T1000 (cell line): ENCODE data around the gene SARS1.
A peak's percentile ranks its signal among the peaks of the same experiment; 100 is the strongest.

Source experiments
- DNase-seq: peaks from one replicate; lab custom pipeline; 2025; ENCODE audit warnings: mixed read lengths; lab: John Stamatoyannopoulos, UW

Gene SARS1

DNA sequence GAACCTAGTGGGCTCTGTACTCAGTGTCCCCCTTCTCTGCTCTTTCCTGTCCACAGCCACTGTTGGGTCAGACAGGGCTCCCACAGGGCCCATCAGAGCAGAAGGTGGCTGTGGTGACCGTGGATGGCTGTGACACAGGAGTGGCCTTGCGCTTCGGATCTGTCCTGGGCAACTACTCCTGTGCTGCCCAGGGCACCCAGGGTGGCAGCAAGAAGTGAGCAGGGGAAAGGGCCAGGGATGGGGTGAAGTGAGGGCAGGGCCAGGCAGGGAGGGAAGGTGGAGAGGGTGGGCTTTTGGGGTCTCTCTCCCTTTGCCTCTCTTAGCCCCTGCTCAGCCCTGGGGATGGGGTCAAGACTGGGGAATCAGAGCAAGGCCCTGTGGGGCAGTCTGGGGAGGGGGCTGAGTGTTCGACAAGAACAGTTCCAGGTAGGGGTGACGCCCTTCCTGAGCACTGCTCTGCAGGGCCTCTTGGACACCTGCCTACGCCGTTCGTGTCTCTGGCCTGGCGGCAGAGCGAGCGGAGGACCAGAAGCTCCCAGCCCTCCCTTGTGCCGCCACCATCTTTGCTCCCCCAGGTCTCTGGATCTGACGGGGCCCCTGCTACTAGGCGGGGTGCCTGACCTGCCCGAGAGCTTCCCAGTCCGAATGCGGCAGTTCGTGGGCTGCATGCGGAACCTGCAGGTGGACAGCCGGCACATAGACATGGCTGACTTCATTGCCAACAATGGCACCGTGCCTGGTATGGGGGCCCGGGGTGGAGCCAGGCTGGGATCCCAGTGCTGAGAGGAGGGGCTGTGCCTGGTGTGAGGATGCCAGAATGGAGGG, 48.7 kb downstream of the SARS1 start:
- DNase-seq, result no peak

- no peak for DNase-seq
Observed at GRCh38 chr1:109263234-109263596, 49.5 kb downstream of the SARS1 start.

DNA sequence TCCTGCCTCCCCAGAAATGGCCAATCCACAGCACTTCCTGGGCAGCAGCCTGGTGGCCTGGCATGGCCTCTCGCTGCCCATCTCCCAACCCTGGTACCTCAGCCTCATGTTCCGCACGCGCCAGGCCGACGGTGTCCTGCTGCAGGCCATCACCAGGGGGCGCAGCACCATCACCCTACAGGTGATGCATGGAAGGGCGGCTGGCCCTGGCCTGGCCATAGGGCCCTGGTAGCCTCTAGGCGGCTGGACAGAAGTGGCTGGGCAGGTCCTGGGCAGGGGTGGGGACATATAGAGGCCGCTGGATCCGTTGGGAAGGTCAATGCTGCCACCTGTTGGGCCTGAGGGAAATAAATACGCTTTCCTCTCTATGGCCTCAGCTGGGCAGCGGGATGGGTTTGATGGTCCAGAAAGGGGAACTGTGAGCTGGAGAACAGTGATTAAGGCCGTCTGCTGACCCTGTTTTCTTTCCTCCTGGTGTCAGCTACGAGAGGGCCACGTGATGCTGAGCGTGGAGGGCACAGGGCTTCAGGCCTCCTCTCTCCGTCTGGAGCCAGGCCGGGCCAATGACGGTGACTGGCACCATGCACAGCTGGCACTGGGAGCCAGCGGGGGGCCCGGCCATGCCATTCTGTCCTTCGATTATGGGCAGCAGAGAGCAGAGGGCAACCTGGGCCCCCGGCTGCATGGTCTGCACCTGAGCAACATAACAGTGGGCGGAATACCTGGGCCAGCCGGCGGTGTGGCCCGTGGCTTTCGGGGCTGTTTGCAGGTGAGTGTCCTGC, 50.1 kb downstream of the SARS1 start:
- peak; percentile 61 for DNase-seq

DNA sequence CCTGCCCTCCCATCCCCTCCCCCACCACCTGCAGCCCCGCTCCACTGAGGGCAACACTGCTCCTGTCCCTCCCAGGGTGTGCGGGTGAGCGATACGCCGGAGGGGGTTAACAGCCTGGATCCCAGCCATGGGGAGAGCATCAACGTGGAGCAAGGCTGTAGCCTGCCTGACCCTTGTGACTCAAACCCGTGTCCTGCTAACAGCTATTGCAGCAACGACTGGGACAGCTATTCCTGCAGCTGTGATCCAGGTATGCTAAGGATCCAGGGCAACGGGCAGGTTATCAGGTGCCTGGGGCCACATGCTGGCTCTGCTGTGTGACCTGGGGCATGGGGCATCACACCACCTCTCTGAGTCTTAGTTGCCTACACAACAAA, 50.6 kb downstream of the SARS1 start:
- no peak for DNase-seq

GRCh38 chr1:109265016-109265415, 51.3 kb downstream of the SARS1 start:
- DNase-seq, result no peak

GRCh38 chr1:109265741-109266330, 52.1 kb downstream of the SARS1 start:
- DNase-seq, result no peak

DNA sequence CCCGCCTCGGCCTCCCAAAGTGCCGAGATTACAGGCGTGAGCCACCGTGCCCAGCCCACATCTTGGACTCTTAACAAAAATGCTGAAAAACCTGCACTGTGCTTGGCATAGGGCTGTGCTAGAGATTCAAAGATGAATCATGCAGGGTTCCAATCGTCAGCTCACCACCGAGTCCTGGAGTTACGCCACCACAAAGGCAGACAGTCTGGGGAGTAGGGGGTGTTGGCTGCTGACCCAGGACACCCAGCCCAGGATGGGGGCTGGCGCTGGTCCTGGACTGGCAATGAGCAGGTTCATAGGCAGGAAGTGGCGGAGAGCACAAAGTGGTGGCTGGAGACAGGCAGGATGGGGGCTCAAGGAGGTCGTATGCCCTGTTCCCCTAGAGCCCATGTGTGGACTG, 53.2 kb downstream of the SARS1 start:
- no peak for DNase-seq

DNA sequence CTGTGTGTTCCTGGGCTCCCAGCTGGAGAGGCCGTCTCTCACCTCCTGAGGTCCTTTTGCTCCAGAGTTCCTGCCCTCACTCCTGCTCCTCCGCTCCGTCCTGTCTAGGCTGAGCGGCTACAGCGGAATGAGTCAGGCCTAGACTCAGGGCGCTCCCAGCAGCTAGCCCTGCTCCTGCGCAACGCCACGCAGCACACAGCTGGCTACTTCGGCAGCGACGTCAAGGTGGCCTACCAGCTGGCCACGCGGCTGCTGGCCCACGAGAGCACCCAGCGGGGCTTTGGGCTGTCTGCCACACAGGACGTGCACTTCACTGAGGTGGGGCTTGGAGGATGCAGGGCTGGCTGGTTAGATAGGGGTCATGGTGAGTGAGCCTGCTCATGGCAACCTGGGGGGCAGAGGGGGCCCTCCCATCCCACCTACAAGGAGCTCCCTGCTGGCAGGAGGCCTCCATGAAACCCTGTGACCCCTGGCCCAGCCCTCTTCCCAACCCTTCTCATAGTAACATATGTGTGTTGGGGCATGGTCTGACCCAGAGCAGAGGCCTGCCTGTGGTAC, 54.1 kb downstream of the SARS1 start:
- DNase-seq, result no peak

DNA sequence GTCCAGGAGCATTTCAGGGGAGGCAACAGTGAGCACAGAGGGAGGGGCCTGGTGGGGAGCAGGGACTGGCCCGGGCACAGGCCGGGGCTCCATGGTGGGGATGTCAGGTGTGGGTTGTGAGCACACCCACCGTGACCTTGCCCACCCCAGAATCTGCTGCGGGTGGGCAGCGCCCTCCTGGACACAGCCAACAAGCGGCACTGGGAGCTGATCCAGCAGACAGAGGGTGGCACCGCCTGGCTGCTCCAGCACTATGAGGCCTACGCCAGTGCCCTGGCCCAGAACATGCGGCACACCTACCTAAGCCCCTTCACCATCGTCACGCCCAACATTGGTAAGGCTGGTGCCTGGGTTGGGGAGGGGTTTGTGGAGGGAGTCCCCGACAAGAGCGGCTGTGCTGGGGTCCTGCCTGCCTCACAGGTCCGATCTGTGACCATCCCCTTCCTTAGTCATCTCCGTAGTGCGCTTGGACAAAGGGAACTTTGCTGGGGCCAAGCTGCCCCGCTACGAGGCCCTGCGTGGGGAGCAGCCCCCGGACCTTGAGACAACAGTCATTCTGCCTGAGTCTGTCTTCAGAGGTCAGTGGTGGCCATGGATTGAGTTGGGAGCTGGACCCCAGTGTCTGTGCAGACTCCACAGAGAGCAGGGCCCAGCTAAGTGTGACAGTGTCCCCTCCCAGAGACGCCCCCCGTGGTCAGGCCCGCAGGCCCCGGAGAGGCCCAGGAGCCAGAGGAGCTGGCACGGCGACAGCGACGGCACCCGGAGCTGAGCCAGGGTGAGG, 54.9 kb downstream of the SARS1 start:
- DNase-seq, result no peak

DNA sequence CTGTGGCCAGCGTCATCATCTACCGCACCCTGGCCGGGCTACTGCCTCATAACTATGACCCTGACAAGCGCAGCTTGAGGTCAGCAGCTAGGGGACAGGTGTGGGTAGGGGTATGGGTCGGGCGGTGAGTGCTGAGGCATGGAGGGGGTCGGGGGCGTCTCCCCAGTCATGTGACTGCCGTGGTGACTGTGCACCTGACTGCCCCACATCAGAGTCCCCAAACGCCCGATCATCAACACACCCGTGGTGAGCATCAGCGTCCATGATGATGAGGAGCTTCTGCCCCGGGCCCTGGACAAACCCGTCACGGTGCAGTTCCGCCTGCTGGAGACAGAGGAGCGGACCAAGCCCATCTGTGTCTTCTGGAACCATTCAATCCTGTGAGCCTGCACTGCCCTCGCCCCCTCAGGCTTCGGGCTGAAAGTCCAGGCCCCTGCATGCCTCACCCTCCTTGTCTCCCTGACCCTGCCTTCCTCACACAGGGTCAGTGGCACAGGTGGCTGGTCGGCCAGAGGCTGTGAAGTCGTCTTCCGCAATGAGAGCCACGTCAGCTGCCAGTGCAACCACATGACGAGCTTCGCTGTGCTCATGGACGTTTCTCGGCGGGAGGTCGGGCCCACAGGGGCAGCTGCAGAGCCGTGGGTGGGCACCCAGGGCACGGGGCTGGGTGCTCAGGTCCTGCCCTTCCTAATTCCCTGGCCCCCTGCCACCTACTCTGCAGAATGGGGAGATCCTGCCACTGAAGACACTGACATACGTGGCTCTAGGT, 55.7 kb downstream of the SARS1 start:
- DNase-seq, result no peak

GRCh38 chr1:109269981-109270622, 56.4 kb downstream of the SARS1 start:
- no peak for DNase-seq

GRCh38 chr1:109270623-109271317, 57.1 kb downstream of the SARS1 start:
- no peak for DNase-seq

DNA sequence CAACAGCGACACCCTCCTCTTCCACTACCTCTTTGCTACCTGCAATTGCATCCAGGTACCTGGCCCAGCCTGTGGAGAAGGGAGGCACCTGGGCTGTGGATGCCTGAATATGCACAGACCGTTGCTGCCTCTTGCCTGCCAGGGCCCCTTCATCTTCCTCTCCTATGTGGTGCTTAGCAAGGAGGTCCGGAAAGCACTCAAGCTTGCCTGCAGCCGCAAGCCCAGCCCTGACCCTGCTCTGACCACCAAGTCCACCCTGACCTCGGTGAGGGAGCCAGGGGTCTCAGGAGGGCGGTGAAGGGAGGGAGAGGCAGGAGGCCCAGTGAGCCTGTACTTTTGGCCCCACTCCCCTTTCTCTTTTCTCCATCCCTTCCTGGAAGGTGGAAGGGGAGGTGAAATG, 57.7 kb downstream of the SARS1 start:
- DNase-seq, result no peak

DNA sequence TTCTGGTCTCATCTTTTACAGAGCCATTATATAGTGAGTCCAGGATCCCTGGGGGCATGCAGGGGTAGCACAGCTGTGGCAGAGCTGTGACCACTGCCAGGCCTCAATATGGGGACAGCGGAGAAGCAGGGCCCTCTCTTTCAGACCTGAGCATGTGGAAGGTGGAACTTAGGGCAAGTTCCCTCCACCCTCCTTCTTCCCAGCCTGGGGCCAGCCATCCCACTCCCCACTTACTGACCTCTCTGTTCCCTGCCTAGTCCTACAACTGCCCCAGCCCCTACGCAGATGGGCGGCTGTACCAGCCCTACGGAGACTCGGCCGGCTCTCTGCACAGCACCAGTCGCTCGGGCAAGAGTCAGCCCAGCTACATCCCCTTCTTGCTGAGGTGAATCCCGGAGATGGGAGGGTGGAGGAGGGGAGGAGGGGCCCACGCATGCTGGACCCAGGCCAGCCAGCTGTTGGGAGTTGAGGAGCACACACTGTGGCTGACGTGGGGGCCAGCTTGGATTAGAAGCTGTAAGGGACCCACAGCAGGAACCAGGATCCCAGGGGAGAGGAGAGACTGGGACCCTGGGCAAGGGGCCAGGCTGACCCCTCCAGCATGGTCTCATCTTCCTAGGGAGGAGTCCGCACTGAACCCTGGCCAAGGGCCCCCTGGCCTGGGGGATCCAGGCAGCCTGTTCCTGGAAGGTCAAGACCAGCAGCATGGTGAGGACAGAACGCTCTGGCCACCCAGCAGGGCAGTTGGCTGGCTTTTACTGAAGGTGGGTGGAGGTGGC, 58.5 kb downstream of the SARS1 start:
- no peak for DNase-seq

GRCh38 chr1:109272831-109273547, 59.3 kb downstream of the SARS1 start:
- no peak for DNase-seq

DNA sequence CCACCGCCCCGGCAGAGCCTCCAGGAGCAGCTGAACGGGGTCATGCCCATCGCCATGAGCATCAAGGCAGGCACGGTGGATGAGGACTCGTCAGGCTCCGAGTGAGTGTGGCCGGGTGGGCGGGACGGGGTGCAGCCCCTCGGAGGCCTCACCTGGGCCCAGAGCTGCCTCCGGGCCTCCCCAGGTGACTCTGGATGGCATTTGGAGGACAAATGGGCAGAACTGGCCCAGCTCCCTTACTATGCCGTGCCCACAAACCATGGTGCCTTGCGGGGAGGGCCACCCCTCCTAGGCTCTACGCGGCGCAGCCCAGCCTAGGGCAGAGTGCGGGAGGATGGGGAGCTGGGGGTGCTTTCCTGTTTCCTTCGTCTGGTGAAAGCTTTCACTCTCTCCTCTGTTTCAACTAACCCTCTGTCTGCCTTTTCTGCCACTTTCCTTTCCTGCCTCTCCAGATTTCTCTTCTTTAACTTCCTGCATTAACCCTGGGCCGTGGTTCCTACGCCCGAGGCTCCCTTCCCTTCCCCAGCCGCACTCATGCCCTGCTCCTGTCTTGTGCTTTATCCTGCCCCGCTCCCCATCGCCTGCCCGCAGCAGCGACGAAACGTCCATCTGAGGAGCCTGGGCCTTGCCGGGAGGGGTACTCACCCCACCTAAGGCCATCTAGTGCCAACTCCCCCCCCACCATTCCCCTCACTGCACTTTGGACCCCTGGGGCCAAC, 60.0 kb downstream of the SARS1 start:
- no peak for DNase-seq

- peak; percentile 42 for DNase-seq
Observed at GRCh38 chr1:109274533-109275476, 61.1 kb downstream of the SARS1 start.
